ENCODE data around the gene RPTOR. TPM values are rescaled to one million over a fixed set of nuclear protein-coding genes. Genes with fewer than 3 reads are reported as not detected.

RPTOR gene
- total and polyA plus RNA-seq, 2 donors (not counting 3 experiments of a cell fraction or from before 2014, with no cell fraction given), result 10.7 to 41.8 TPM

GRCh38 chr17:80608326-80608725 is 63.7 kb downstream of the RPTOR start:
- TF ChIP-seq MYC (IDR thresholded peaks at IDR 0.05; ENCODE audit: low read depth, low read length) (no peak), POLR2A (IDR thresholded peaks at IDR 0.05; ENCODE audit: low read depth, low read length) (no peak), JUN (IDR thresholded peaks at IDR 0.05; ENCODE audit: borderline replicate concordance, insufficient read depth, insufficient read length, low read depth) (no peak), POLR2AphosphoS5 (IDR thresholded peaks at IDR 0.05; ENCODE audit: insufficient read depth, low read depth, low read length) (no peak), EZH2 (IDR thresholded peaks at IDR 0.05; ENCODE audit: borderline replicate concordance, low read depth, low read length, severe bottlenecking) (no peak), GATA2 (IDR thresholded peaks at IDR 0.05; ENCODE audit: insufficient read depth, insufficient read length, low read depth, low read length) (no peak), FOS (IDR thresholded peaks at IDR 0.05; ENCODE audit: borderline replicate concordance, insufficient read depth, low read length) (no peak)
- TF ChIP-seq, protein P1, sequence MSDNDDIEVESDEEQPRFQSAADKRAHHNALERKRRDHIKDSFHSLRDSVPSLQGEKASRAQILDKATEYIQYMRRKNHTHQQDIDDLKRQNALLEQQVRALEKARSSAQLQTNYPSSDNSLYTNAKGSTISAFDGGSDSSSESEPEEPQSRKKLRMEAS (IDR thresholded peaks at IDR 0.05; ENCODE audit: insufficient read depth, insufficient read length), result no peak
- TF ChIP-seq, protein P2, sequence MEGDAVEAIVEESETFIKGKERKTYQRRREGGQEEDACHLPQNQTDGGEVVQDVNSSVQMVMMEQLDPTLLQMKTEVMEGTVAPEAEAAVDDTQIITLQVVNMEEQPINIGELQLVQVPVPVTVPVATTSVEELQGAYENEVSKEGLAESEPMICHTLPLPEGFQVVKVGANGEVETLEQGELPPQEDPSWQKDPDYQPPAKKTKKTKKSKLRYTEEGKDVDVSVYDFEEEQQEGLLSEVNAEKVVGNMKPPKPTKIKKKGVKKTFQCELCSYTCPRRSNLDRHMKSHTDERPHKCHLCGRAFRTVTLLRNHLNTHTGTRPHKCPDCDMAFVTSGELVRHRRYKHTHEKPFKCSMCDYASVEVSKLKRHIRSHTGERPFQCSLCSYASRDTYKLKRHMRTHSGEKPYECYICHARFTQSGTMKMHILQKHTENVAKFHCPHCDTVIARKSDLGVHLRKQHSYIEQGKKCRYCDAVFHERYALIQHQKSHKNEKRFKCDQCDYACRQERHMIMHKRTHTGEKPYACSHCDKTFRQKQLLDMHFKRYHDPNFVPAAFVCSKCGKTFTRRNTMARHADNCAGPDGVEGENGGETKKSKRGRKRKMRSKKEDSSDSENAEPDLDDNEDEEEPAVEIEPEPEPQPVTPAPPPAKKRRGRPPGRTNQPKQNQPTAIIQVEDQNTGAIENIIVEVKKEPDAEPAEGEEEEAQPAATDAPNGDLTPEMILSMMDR (IDR thresholded peaks at IDR 0.05; ENCODE audit: extremely low read depth in 1 of 2, insufficient read depth in 1 of 2, low read depth in 1 of 2, low read length in 2 of 2), result no peak
- no peak overlapping the region for H3K4me3 ChIP-seq (replicated peaks in 1 of 3; ENCODE audit: insufficient read depth in 1 of 3, low read depth in 1 of 3, low read length in 3 of 3)
- no TSS peak for BruUV-seq (replicated peaks)
- no peaks in the 10 kb centered on the region for H3K9me1 ChIP-seq (replicated peaks; ENCODE audit: control insufficient read depth, extremely low read depth, insufficient read depth, low read length)
- no peak overlapping the region for H2AFZ ChIP-seq (ENCODE audit: low read depth, low read length)
- peaks cover 67% of the 10 kb centered on the region for H3K79me2 ChIP-seq (ENCODE audit: control insufficient read depth, insufficient read depth, low read length)
- no peak for DNase-seq (ENCODE audit: low read depth, low spot score)
- H3K27ac ChIP-seq (ENCODE audit: insufficient read depth, low read depth, low read length), result no peak overlapping the region
- no peaks in the 10 kb centered on the region for H3K27me3 ChIP-seq (ENCODE audit: control insufficient read depth in 2 of 2, insufficient read depth in 2 of 2, low read length in 2 of 2)
- dilution Hi-C loops (cut with MboI; ENCODE audit: extremely low pct_ligation_motif_present, low sequenced_read_pairs) (no loop called here), intact Hi-C loops (cut with micrococcal nuclease) (no loop called here)
- H3K36me3 ChIP-seq (ENCODE audit: control insufficient read depth in 2 of 2, extremely low read depth in 1 of 2, insufficient read depth in 2 of 2, low read length in 2 of 2), result no peaks in the 10 kb centered on the region
- CTCF ChIA-PET, result no interaction called here
- no peaks in the 10 kb centered on the region for H4K20me1 ChIP-seq (replicated peaks; ENCODE audit: control insufficient read depth, extremely low read depth, insufficient read depth, low read length)
- H3K4me2 ChIP-seq (ENCODE audit: insufficient read depth, low read length), result no peak overlapping the region
- no peak overlapping the region for H3K9ac ChIP-seq (replicated peaks; ENCODE audit: extremely low read depth, insufficient read depth, low read length)
- no peaks in the 10 kb centered on the region for H3K9me3 ChIP-seq (replicated peaks; ENCODE audit: control insufficient read depth, insufficient read depth, low read length)
- no peak for FAIRE-seq
- POLR2A ChIA-PET, result no interaction called here
- no peaks in the 10 kb centered on the region for H3K4me1 ChIP-seq (ENCODE audit: control insufficient read depth, extremely low read depth, insufficient read depth, low read length)

Measured in endothelial cell of umbilical vein (primary cell).